Measurements from ENCODE around the gene GNG12.
"Not testable (repeated sequence)": the region's sequence is repeated elsewhere in the genome, so short reads cannot be mapped to it uniquely, and the experiment has no call there.

GNG12 gene

GRCh38 chr1:67731322-67731721 lies 101.9 kb downstream of the GNG12 start:
- no peaks in the 10 kb centered on the region for H3K79me2 ChIP-seq (ENCODE audit: insufficient read depth, low read depth)
- H3K36me3 ChIP-seq (ENCODE audit: insufficient read depth) = no peaks in the 10 kb centered on the region
- H3K9ac ChIP-seq = no peak overlapping the region
- no peak overlapping the region for H3K27ac ChIP-seq
- H3K4me3 ChIP-seq (IDR thresholded peaks at IDR 0.05; ENCODE audit: insufficient read depth, low read depth, low read length) = no peak overlapping the region
- H3K27me3 ChIP-seq (ENCODE audit: insufficient read depth, low read depth) = no peaks in the 10 kb centered on the region
- no peak overlapping the region for H3K4me2 ChIP-seq
- H4K20me1 ChIP-seq (ENCODE audit: insufficient read depth) = no peaks in the 10 kb centered on the region
- peaks cover 9% of the 10 kb centered on the region for H3K4me1 ChIP-seq (ENCODE audit: low read depth, poor library complexity, severe bottlenecking)
- no peak for TF ChIP-seq CTCF (conservative IDR thresholded peaks at IDR 0.05; ENCODE audit: low read depth, low read length)
- no peak overlapping the region for H2AFZ ChIP-seq (ENCODE audit: low read depth)

- not testable (repeated sequence) for H4K20me1 ChIP-seq (ENCODE audit: insufficient read depth)
These were observed 103.0 kb downstream of the GNG12 start for GRCh38 chr1:67730312-67730711.

GRCh38 chr1:67729872-67730271 lies 103.4 kb downstream of the GNG12 start:
- Histone ChIP-seq H3K4me2 (no peak overlapping the region), H3K27me3 (ENCODE audit: insufficient read depth, low read depth) (no peaks in the 10 kb centered on the region), H3K27ac (no peak overlapping the region), H3K4me3 (IDR thresholded peaks at IDR 0.05; ENCODE audit: insufficient read depth, low read depth, low read length) (no peak overlapping the region), H3K36me3 (ENCODE audit: insufficient read depth) (no peaks in the 10 kb centered on the region), H3K9ac (no peak overlapping the region), H3K4me1 (ENCODE audit: low read depth, poor library complexity, severe bottlenecking) (no peaks in the 10 kb centered on the region), H3K79me2 (ENCODE audit: insufficient read depth, low read depth) (no peaks in the 10 kb centered on the region), H4K20me1 (ENCODE audit: insufficient read depth) (no peaks in the 10 kb centered on the region), H2AFZ (ENCODE audit: low read depth) (no peak overlapping the region)
- no peak for TF ChIP-seq CTCF (conservative IDR thresholded peaks at IDR 0.05; ENCODE audit: low read depth, low read length)

More at GRCh38 chr1:67730312-67730711, 103.0 kb downstream of the GNG12 start:
- not testable (repeated sequence) for H3K27me3 ChIP-seq (ENCODE audit: insufficient read depth, low read depth); H3K9ac ChIP-seq; H2AFZ ChIP-seq (ENCODE audit: low read depth); H3K4me1 ChIP-seq (ENCODE audit: low read depth, poor library complexity, severe bottlenecking); H3K27ac ChIP-seq; H3K4me2 ChIP-seq; H3K4me3 ChIP-seq (IDR thresholded peaks at IDR 0.05; ENCODE audit: insufficient read depth, low read depth, low read length); H3K36me3 ChIP-seq (ENCODE audit: insufficient read depth); H3K79me2 ChIP-seq (ENCODE audit: insufficient read depth, low read depth)

GRCh38 chr1:67726224-67726623 lies 107.0 kb downstream of the GNG12 start:
- Histone ChIP-seq H3K27me3 (ENCODE audit: insufficient read depth, low read depth) (no peaks in the 10 kb centered on the region), H3K27ac (no peak overlapping the region), H3K4me3 (IDR thresholded peaks at IDR 0.05; ENCODE audit: insufficient read depth, low read depth, low read length) (no peak overlapping the region), H2AFZ (ENCODE audit: low read depth) (no peak overlapping the region), H3K4me2 (no peak overlapping the region), H3K79me2 (ENCODE audit: insufficient read depth, low read depth) (no peaks in the 10 kb centered on the region), H4K20me1 (ENCODE audit: insufficient read depth) (no peaks in the 10 kb centered on the region), H3K4me1 (ENCODE audit: low read depth, poor library complexity, severe bottlenecking) (peaks cover 16% of the 10 kb centered on the region), H3K36me3 (ENCODE audit: insufficient read depth) (no peaks in the 10 kb centered on the region), H3K9ac (no peak overlapping the region)
- TF ChIP-seq CTCF (conservative IDR thresholded peaks at IDR 0.05; ENCODE audit: low read depth, low read length) = no peak

GRCh38 chr1:67724928-67725560 lies 108.2 kb downstream of the GNG12 start:
- Histone ChIP-seq H3K9ac (no peak overlapping the region), H3K36me3 (ENCODE audit: insufficient read depth) (no peaks in the 10 kb centered on the region), H3K79me2 (ENCODE audit: insufficient read depth, low read depth) (no peaks in the 10 kb centered on the region), H3K4me2 (no peak overlapping the region), H2AFZ (ENCODE audit: low read depth) (no peak overlapping the region), H4K20me1 (ENCODE audit: insufficient read depth) (no peaks in the 10 kb centered on the region), H3K4me3 (IDR thresholded peaks at IDR 0.05; ENCODE audit: insufficient read depth, low read depth, low read length) (no peak overlapping the region), H3K4me1 (ENCODE audit: low read depth, poor library complexity, severe bottlenecking) (peaks cover 16% of the 10 kb centered on the region), H3K27me3 (ENCODE audit: insufficient read depth, low read depth) (no peaks in the 10 kb centered on the region), H3K27ac (no peak overlapping the region)
- no peak for TF ChIP-seq CTCF (conservative IDR thresholded peaks at IDR 0.05; ENCODE audit: low read depth, low read length)
